ENCODE results near the gene BMPER.

The BMPER gene

DNA sequence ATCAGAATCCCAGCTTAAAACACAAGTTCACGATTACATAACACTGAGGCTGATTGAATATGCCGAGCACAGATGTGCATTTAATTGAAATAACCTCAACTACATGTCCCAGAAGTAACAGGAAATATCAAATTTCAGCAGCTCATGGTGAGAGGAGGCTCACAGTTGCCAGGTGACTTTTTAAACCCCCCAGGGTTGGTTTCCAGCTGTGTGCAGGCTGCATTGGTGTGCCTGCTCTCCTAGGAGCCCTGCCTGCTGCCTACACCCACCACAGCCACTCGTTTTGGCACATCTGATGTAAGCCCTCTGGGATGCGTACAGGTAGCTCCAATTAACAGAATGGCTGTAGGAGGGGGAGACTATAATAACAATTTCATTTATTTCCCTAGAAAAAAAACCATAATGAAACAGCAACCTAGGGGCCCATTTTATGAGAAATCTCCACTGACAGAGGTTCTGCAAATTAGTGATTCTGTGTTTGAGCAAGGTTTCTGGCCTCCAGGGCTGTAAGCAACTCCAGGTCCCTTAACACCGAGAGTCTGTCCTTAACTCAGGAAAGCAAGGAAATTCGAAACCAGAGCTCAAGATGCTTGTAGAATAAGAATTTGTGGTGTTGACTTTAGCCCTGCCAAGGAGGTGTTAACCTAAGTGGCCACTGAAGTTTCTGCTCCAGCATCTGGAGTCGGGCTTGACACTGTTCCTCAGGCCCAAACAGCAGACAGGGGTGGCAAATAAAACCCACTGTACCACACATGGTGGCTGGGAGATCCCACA lies 161.9 kb downstream of the BMPER start:
- DNase-seq: no peak

- DNase-seq: no peak
Measured at GRCh38 chr7:34069676-34070075, 164.3 kb downstream of the BMPER start.

GRCh38 chr7:34070511-34071323 lies 165.4 kb downstream of the BMPER start:
- DNase-seq: no peak

- DNase-seq: no peak
Measured at GRCh38 chr7:34073676-34074075, 168.3 kb downstream of the BMPER start.

DNA sequence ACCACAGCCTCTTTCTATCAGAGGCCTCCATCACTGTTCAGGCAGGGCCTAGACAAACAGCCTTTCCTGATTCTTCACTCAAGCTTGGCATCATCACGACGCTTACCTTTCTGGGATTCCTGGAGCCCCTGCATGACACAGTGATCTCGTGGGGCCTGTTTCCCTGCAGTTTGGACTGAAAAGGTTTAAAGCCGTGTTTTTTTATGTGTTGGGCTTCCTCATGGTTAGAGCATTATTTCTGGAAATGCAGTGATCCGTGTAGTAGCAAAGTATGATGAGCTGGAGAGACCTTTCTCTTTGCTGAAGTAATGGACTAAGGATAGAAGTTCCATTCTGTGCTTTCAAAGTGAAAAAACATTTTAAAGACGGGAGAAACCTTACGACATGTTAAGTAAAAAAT lies 169.1 kb downstream of the BMPER start:
- no peak for DNase-seq

DNA sequence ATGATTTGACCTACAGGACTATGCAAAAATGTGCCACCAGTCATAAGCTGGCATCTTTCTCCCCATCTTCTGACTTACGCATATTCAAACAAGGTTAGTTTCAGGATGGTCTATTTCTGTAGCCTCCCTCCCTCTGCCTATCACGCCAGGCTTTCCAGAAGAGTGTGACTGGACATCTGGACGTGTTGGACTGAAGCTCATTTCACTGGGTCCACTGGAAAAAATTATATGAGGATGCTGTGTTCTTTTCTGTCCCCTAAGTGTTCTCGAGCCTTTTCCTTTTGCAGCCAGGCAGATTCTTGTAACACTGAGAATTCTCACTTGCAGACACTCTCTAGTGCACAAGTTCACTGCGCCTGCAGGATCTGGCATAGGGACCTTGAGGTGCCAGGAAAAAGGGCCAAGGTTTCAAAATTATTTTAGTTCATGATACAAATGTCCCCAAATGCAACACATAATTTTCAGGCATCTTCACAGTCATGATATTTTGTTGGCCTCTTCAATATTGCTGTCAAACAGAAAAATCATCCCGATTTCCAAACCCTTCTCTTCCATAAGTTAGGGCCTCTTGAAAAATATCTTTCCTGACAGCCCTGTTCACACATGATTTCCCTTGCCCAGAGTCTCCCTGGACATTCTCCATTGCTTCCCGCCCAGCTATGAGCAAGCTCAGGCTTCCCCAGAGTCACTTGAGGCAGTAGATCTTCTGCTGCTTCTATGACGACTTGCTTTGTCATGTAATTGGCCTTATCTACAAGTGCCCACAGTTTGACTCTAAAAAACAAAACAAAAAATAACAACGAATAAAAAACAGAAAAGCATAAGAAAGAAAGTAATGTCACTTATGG lies 170.4 kb downstream of the BMPER start:
- DNase-seq: no peak

DNA sequence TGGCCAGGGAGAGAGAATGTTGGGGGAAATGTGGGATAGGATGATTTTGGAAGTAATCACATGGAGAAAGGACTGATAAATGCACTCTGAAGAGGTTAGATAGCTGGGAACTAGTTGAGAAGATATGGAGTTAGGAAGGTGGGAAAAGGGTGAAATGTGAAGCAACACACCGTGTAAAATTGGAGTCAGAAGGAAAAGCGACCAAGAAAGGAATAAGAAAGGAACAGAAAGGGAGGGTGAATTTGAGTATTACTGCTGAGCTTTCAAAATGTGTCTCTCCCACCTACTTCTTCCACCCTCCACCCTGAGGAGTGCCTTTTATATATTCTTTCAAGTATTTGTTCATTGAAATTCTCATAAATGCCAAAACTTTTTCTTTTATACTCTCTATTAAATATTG lies 171.8 kb downstream of the BMPER start:
- DNase-seq: no peak

DNA sequence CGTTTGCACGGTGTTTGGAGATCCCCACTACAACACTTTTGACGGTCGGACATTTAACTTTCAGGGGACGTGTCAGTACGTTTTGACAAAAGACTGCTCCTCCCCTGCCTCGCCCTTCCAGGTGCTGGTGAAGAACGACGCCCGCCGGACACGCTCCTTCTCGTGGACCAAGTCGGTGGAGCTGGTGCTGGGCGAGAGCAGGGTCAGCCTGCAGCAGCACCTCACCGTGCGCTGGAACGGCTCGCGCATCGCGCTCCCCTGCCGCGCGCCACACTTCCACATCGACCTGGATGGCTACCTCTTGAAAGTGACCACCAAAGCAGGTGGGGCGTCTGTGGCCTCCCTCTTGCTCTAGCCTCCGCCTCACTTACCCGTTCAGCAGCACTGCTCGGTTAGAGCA lies 173.5 kb downstream of the BMPER start:
- DNase-seq: no peak

GRCh38 chr7:34080513-34080912 lies 175.2 kb downstream of the BMPER start:
- no peak for DNase-seq

GRCh38 chr7:34081935-34082334 lies 176.6 kb downstream of the BMPER start:
- no peak for DNase-seq

DNA sequence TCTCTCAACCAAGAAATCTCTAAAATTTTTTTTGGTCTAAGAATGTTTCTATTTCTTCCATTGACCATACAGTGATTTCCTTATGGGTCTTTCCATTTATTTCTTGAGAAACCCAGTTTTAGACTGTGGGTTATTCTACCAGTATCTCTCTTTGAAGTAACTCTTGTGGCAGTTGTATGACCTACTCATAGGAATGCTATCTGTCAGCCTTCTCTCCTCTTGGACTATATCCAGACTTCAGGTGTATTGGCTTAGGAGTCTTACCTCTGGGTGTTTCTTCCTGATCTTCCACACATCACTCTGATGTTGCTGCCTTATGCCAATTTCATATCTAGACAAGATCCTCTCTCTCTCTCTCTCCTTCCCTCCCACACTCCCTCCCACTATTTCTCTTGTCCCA lies 178.1 kb downstream of the BMPER start:
- DNase-seq: no peak

DNA sequence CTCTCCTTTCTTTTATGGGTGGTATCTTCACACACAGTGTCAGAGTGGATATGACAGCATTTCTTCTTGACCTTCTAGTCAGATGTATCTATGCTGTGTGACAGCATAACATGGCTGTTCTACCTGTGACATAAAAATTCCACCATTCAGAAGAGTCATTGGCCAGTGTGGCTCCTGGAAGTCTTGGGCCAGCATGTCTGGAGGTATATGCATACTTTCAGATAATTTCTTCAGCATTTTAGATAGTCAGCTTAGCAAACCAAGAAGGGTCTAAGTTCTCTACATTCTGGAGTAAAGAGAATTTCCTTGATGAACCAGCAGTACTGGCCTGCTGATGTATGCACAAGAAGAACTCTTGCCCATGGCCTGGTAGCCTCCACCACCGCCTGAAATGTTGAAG lies 179.3 kb downstream of the BMPER start:
- no peak for DNase-seq

- DNase-seq: no peak
Measured at GRCh38 chr7:34086064-34086463, 180.7 kb downstream of the BMPER start.

DNA sequence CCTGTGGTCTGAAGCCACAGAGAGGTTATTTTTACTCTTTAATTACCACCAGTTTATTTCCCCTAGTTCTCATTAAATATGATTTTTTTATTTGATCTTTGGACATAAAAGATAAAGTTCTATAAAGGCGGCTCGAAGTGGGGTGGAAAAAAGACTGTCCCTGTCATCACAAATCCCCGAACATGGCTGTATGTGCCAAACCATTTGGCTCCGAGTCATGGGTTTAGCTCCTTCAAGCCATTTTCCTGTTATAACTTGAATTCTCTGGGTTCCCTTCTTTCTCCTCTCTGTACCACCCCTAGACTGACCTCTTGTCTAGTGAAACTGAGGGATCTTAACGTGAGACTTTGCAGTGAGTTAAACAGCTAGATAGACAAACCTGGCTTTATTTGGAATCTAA lies 181.6 kb downstream of the BMPER start:
- no peak for DNase-seq

DNA sequence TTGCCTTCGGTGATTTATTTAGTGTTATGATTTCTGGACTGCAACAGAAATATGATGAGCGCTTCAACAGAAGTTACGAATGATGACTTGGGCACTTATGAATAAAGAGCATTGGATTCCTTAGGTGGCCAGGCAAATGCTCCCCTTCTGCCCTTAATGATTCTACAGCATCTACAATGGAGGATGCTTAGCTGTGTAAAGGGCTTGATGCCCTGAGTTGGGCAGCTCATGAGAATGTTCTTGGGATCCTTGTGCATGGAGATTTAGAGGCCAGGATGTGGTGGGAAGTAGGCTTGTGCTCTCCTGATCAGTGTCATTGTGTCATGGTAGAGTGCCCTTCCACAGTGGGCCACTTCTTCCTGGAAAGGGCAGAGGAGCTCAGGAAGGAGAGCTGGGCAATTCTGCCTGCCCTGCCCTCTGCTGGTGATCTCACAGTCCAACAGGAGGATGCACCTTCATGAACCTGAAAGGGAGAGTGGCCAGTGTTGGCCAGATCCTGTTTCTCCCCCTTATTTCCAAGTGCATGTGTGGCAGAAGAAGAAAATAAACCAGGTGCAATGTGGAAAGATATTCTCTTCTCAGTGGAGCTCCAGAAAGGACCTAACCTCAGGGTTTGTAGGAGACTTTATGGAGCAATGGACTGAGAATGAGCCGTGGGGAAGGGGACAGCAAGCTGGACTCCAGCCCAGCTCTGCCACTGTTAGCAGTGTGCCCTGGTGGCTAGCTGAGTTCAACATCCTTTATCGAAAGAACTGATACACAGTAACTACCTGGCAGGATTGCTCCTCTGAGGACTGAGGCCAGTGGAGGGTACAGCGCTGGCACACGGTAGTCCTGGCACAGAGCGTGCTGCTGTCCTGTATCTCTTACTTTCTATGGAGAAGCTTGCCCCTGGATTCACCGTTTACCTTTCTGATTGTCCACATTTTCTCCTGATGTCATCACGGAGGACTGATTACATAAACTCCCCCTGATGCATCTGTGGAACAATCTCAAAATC lies 182.9 kb downstream of the BMPER start:
- DNase-seq: peak in 1 of 2 donors; percentile 6

GRCh38 chr7:34090816-34091215 lies 185.5 kb downstream of the BMPER start:
- DNase-seq: no peak

DNA sequence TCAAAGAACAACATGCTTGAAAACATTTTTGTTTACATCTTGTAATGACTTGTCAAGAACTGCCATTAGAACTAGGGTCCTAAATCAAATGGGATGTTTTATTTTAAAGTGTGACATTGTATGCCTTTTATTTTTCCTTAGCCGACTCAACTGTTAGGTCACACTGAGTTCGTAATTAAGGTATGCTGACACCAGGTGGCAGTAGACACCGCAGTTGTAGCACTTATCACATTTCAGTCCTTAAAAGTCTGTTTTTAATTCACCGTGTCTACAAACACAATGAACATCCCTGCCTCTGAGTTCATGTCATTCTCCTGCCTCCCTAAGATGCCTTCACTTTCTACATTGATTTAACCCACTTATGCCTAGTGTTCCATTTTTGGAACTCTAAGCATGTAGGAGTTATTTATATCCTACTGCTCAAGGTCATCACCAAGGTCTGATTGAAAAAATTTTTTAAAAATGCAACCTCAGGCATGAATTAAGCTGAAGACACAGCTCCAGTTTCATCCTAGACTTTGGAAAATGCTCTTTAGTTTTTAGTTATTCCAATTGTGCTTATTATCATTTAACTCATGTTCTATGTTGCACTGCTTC lies 186.1 kb downstream of the BMPER start:
- DNase-seq: peak in 1 of 2 donors; percentile 12

DNA sequence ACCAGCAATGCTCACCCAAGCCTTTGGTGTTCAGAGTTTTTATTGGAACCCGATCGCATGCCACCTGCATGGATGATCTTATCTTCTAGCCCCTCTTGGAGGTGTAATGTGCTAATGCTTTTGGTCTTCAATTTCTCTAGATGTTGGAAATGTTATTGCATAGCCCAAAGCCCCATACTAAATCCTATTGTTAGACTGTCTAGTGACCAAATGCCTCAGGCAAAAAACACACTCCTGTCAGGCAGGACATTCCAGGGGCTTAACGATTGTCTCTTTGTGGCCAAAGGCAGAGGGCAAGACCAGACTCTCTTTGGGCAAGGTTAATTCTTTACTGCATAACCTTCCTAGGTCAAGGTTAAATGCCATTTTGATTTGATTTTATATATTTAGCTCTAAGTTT lies 187.9 kb downstream of the BMPER start:
- no peak for DNase-seq

DNA sequence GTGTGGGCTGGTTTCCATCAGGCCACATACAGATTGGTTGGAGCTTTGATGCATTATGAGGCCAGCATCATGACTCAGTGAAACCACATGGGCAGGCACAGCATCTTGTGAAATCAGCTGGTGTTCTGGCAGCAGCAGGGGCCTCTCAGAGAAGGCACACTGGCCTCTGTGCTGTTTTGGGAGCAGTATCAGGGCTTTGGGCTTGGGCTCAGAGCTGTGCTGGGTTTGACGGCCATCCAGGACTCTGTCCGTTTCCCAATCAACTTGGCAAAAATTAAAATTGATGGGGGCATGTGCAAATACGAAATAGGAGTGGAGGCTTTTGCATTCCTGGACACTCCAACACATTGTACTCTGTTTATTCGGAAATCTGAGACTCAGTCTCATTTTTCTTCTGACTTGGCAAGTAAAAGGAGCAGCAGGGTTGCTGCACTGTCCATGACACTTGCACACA lies 190.9 kb downstream of the BMPER start:
- DNase-seq: no peak

DNA sequence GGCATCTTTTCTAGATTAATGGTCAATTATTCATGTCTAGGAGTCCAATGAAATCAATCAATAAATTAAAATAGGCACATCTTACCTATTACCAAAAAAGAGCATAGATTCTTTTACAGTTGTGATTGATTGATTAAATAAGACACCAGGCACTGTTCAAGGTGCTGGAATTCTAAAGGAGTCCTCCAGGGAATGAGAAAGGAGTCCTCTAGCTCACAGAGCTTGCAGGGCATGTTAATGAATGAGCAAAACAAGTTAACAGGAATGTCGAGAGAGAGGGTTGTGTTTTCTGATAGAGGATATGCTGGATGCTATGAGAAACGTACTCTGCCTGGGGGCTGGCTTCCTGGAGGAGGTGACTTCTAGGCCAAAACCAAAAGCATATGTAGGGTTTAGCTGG lies 191.4 kb downstream of the BMPER start:
- no peak for DNase-seq

GRCh38 chr7:34100661-34101060 lies 195.3 kb downstream of the BMPER start:
- DNase-seq: no peak

GRCh38 chr7:34104115-34104514 lies 198.8 kb downstream of the BMPER start:
- no peak for DNase-seq
